ENCODE results near the gene RXRG. TPM values are rescaled to one million over a fixed set of nuclear protein-coding genes. Genes with fewer than 3 reads are reported as not detected.

The RXRG gene
- total and polyA plus RNA-seq, 9 of the 15 experiments (the other 6 are each of a cell fraction or from before 2014, with no cell fraction given): not detected

DNA sequence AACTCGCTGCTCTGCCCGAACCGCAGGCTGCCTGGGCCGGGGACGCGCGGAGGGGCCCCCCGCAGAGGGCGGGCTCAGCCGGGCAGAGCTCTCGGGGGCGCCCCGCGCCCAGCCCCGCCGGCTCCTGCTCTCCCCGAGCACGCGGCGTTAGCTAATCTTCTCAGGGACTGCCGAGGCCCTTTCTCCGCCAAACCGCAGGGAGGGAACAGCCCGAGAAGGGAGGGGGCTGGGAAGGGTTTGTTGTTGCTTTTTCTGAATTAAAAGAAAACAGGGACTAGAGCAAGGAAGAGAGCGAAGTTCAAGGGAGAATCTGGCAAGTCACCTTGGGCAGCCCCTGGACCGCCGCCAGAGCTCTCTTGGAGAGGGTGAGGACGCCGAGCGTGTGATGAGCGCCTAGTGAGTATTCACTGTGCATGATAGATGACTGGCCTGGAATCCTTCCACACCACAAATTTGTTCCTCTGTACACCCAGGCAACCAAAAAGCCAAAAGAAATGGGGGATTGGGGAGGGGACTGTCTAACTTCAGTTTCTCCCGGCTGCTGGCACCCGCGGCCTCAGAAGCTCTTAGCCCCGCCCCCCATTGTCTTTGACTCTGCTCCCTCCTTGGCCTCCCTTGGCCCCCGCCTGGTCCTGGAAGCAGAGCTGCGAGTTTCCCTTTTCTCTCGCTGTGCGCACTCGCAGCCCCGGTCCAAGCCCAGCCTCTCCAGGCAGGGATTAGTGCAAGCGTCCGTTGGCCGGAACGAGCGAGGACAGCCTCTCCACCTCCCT is 68.7 kb downstream of the RXRG start:
- peak overlapping the region; percentile 54 for H2AFZ ChIP-seq (ENCODE audit: low read depth, low read length)
- peak overlapping the region in 1 of 2 experiments; percentile 74; a peak in 1 of 4 replicates for H3K9ac ChIP-seq (ENCODE audit: insufficient read depth in 1 of 2, low read depth in 2 of 2, low read length in 2 of 2)
- no peaks in the 10 kb centered on the region for H3K36me3 ChIP-seq (ENCODE audit: control insufficient read depth, insufficient read depth, low read length)
- in situ Hi-C loops (cut with MboI): no loop called here
- no peak overlapping the region for H3K27ac ChIP-seq (ENCODE audit: extremely low read depth, low read depth, low read length)
- H4K20me1 ChIP-seq (replicated peaks; ENCODE audit: control insufficient read depth, insufficient read depth, low read length): no peaks in the 10 kb centered on the region
- no TSS peak for BruUV-seq (replicated peaks)
- DNase-seq (ENCODE audit: extremely low read depth in 1 of 4, low spot score in 3 of 4) (peak in 3 of 4 experiments; percentile 22 to 35 (median 31)), FAIRE-seq (no peak), ATAC-seq (peak; percentile 76)
- H3K79me2 ChIP-seq (ENCODE audit: control insufficient read depth, insufficient read depth, low read length): no peaks in the 10 kb centered on the region
- WGBS (ENCODE audit: insufficient coverage, low coverage, missing lambda C conversion rate): 3% methylated on average over 34 of the region's 46 CpGs
- peaks cover 3 to 12% of the 10 kb centered on the region in 2 experiments; a peak in 2 of 5 replicates for H3K4me1 ChIP-seq (replicated peaks in 1 of 2; ENCODE audit: control insufficient read depth in 2 of 2, insufficient read depth in 2 of 2, low read length in 2 of 2)
- peak overlapping the region; percentile 48 for H3K4me2 ChIP-seq (ENCODE audit: insufficient read depth, low read length)
- no peaks in the 10 kb centered on the region for H3K9me1 ChIP-seq (ENCODE audit: control insufficient read depth, insufficient read depth, low read length)
- ChIA-PET POLR2A (interaction anchor here (0.6 kb wide), 1 partner anchor 446 kb away, joined by 3 read pairs; no protein-coding TSS in a partner anchor), CTCF (ENCODE audit: low intra/inter-chr PET ratio) (no interaction called here)
- no peak overlapping the region for H3K4me3 ChIP-seq
- H3K9me3 ChIP-seq (replicated peaks; ENCODE audit: control insufficient read depth, insufficient read depth, low read depth, low read length): no peaks in the 10 kb centered on the region
- intact Hi-C loops (cut with micrococcal nuclease): no loop called here
- H3K27me3 ChIP-seq (ENCODE audit: control insufficient read depth in 2 of 2, insufficient read depth in 2 of 2, low read length in 2 of 2): peaks cover 11 to 30% of the 10 kb centered on the region in 2 experiments
- no peak for TF ChIP-seq NUFIP1 (IDR thresholded peaks at IDR 0.05; ENCODE audit: partially characterized antibody)
- no peak for TF ChIP-seq ZNF197 (CRISPR knock-in tag; IDR thresholded peaks at IDR 0.05; ENCODE audit: low read depth)
- TF ChIP-seq, protein P1, sequence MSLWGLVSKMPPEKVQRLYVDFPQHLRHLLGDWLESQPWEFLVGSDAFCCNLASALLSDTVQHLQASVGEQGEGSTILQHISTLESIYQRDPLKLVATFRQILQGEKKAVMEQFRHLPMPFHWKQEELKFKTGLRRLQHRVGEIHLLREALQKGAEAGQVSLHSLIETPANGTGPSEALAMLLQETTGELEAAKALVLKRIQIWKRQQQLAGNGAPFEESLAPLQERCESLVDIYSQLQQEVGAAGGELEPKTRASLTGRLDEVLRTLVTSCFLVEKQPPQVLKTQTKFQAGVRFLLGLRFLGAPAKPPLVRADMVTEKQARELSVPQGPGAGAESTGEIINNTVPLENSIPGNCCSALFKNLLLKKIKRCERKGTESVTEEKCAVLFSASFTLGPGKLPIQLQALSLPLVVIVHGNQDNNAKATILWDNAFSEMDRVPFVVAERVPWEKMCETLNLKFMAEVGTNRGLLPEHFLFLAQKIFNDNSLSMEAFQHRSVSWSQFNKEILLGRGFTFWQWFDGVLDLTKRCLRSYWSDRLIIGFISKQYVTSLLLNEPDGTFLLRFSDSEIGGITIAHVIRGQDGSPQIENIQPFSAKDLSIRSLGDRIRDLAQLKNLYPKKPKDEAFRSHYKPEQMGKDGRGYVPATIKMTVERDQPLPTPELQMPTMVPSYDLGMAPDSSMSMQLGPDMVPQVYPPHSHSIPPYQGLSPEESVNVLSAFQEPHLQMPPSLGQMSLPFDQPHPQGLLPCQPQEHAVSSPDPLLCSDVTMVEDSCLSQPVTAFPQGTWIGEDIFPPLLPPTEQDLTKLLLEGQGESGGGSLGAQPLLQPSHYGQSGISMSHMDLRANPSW (CRISPR knock-in tag; IDR thresholded peaks at IDR 0.05): no peak
- TF ChIP-seq, protein P2, sequence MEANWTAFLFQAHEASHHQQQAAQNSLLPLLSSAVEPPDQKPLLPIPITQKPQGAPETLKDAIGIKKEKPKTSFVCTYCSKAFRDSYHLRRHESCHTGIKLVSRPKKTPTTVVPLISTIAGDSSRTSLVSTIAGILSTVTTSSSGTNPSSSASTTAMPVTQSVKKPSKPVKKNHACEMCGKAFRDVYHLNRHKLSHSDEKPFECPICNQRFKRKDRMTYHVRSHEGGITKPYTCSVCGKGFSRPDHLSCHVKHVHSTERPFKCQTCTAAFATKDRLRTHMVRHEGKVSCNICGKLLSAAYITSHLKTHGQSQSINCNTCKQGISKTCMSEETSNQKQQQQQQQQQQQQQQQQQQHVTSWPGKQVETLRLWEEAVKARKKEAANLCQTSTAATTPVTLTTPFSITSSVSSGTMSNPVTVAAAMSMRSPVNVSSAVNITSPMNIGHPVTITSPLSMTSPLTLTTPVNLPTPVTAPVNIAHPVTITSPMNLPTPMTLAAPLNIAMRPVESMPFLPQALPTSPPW (CRISPR knock-in tag; IDR thresholded peaks at IDR 0.05): 0 out of 2 replicates have a peak, but pooled peaks have one; percentile 21
- TF ChIP-seq, protein P3, sequence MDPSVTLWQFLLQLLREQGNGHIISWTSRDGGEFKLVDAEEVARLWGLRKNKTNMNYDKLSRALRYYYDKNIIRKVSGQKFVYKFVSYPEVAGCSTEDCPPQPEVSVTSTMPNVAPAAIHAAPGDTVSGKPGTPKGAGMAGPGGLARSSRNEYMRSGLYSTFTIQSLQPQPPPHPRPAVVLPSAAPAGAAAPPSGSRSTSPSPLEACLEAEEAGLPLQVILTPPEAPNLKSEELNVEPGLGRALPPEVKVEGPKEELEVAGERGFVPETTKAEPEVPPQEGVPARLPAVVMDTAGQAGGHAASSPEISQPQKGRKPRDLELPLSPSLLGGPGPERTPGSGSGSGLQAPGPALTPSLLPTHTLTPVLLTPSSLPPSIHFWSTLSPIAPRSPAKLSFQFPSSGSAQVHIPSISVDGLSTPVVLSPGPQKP (CRISPR knock-in tag; IDR thresholded peaks at IDR 0.05): no peak
- peak; percentile 62; the same call in 1 of the 2 replicates for TF ChIP-seq L3MBTL2 (IDR thresholded peaks at IDR 0.05)
- TF ChIP-seq SOX6 (IDR thresholded peaks at IDR 0.05): peak; percentile 41; the same call in 1 of the 2 replicates
- TF ChIP-seq YY1 (IDR thresholded peaks at IDR 0.05; ENCODE audit: borderline replicate concordance in 1 of 3, control insufficient read depth in 1 of 3, extremely low read depth in 1 of 3, insufficient read depth in 3 of 3, insufficient read length in 1 of 3, insufficient replicate concordance in 2 of 3, low read depth in 1 of 3, low read length in 2 of 3): no peak
- TF ChIP-seq KAT7 (CRISPR knock-in tag; IDR thresholded peaks at IDR 0.05; ENCODE audit: borderline replicate concordance): no peak
- no peak for TF ChIP-seq ZNF384 (IDR thresholded peaks at IDR 0.05; ENCODE audit: low read depth, low read length)
- no peak for TF ChIP-seq HNRNPL (IDR thresholded peaks at IDR 0.05; ENCODE audit: low read depth, low read length)
- no peak for TF ChIP-seq KLF13 (tag; IDR thresholded peaks at IDR 0.05; ENCODE audit: borderline replicate concordance, low read depth)
- TF ChIP-seq IRF2 (CRISPR knock-in tag; IDR thresholded peaks at IDR 0.05): no peak
- peak; percentile 43 to 49; a peak in 3 of 4 replicates for TF ChIP-seq NRF1 (conservative IDR thresholded peaks at IDR 0.05 in 1 of 2, IDR thresholded peaks at IDR 0.05 in 1 of 2)
- TF ChIP-seq NFIC (IDR thresholded peaks at IDR 0.05): peak; percentile 36; the same call in 1 of the 2 replicates
- no peak for TF ChIP-seq PTRF (tag; IDR thresholded peaks at IDR 0.05)
